Kidney (tissue), 14 donors: ENCODE data around the gene STAMBPL1. TPM values are rescaled to one million over a fixed set of nuclear protein-coding genes. Genes with fewer than 3 reads are reported as not detected.
A peak's percentile ranks its signal among the peaks of the same experiment; 100 is the strongest.

Source experiments
- DNase-seq, 5 donors: peaks; one replicate each; pipeline ENCODE4 v3.0.0-alpha.2; 2013 to 2020
- FAIRE-seq: peaks from 2 replicates; lab custom pipeline; 2012; peaks lifted over from hg19 to GRCh38; lab: Jason Lieb, UNC
- H3K27ac ChIP-seq, 2 donors: one replicate each; pipeline ENCODE4 v1.7.0; 2013; ENCODE audit warnings: low read depth in 2 of 2, low read length in 2 of 2, inconsistent platforms in 1 of 2
- H3K27me3 ChIP-seq: one replicate; pipeline ENCODE4 v1.7.1; 2013; ENCODE audit warnings: low read length, inconsistent platforms; ENCODE audit not compliant: control insufficient read depth, insufficient read depth
- H3K36me3 ChIP-seq, 3 donors: one replicate each; pipeline versions ENCODE4 v1.7.0 to v1.7.1; 2013; ENCODE audit warnings: low read length in 3 of 3, control low read depth in 1 of 3, inconsistent platforms in 1 of 3; ENCODE audit not compliant: insufficient read depth in 3 of 3, control insufficient read depth in 2 of 3
- H3K4me1 ChIP-seq, 3 donors: one replicate each; pipeline versions ENCODE4 v1.7.0 to v1.7.1; 2013; ENCODE audit warnings: low read length in 3 of 3, inconsistent platforms in 1 of 3, low read depth in 1 of 3; ENCODE audit not compliant: control insufficient read depth in 2 of 3, insufficient read depth in 2 of 3
- H3K4me3 ChIP-seq, 3 donors: one replicate each; pipeline versions ENCODE4 v1.7.0 to v1.8.1; 2013; ENCODE audit warnings: low read length in 3 of 3, control low read depth in 1 of 3, inconsistent platforms in 1 of 3
- H3K9ac ChIP-seq, 3 donors: one replicate each; pipeline versions ENCODE4 v1.7.0 to v1.7.1; 2013; ENCODE audit warnings: low read length in 3 of 3, control low read depth in 1 of 3, inconsistent platforms in 1 of 3
- H3K9me3 ChIP-seq, 3 donors: one replicate each; pipeline versions ENCODE4 v1.7.0 to v1.7.1; 2013; ENCODE audit warnings: low read length in 3 of 3, control low read depth in 1 of 3, inconsistent platforms in 1 of 3; ENCODE audit not compliant: control insufficient read depth in 2 of 3, insufficient read depth in 1 of 3
- intact Hi-C: fragments of 100-400 bp; cut with DNase I; formaldehyde crosslinking; loops from one replicate; pipeline ENCODE4 v1.11.1; 2022
- polyA plus RNA-seq: library from polyadenylated mRNA; stranded (reverse); fragments of 350-450 nt; fragmentation: Illumina TruSeq; extraction: RNeasy Lipid Tissue Mini Kit (QIAGEN cat#74804); gene quantifications from one replicate; pipeline ENCODE4 v1.2.3, GENCODE V29; 2014; ENCODE audit warnings: low read depth, low replicate concordance; ENCODE audit not compliant: insufficient read depth
- total RNA-seq: library from RNA; stranded (reverse); fragmentation: NEBNext Ultra II Directional; extraction: Animal tissue kit (Norgen Biotek cat#: 25700); gene quantifications from one replicate; pipeline ENCODE4 v1.2.1, GENCODE V29; 2021
- TF ChIP-seq, protein P1 (sequence below): IDR thresholded peaks from 3 replicates; pipeline ENCODE4 v1.5.1; 2012; ENCODE audit warnings: mild to moderate bottlenecking, moderate library complexity, borderline replicate concordance; ENCODE audit not compliant: insufficient read depth; ENCODE audit errors: extremely low read depth
- donor health status: control.
- donor health status: control.
- donor health status: control.
- donor health status: control.
- donor health status: control.
- donor health status: DM: yes; HTN: yes; CAD: no.
- donor health status: Normal renal cell carcinoma (clear cell type).

Gene STAMBPL1
- total and polyA plus RNA-seq, 2 donors from 2014 or later, result 3.0 to 6.9 TPM

DNA sequence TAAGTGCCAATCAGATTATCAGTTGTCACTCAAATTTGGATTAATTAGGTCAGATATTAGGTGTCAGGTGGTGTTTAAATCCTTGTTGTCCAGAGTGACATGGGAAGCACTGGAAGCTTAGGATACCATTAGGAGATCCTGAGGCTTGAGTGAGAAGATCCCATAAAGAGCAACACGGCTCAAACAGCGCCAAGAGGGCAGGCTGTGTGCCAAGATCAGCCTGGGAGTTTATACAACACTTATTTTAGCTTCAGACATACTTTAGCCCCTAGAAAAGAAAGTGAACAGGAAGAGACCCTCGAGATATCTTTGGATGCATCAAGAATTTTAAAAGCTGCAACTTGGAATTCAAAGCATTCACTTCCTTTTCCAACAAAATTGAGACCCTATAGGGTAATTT is 86.8 kb downstream of the STAMBPL1 start:
- no peak overlapping the region for H3K27ac ChIP-seq
- no peaks in the 10 kb centered on the region for H3K36me3 ChIP-seq
- intact Hi-C loops, result no loop called here
- TF ChIP-seq, protein P1, sequence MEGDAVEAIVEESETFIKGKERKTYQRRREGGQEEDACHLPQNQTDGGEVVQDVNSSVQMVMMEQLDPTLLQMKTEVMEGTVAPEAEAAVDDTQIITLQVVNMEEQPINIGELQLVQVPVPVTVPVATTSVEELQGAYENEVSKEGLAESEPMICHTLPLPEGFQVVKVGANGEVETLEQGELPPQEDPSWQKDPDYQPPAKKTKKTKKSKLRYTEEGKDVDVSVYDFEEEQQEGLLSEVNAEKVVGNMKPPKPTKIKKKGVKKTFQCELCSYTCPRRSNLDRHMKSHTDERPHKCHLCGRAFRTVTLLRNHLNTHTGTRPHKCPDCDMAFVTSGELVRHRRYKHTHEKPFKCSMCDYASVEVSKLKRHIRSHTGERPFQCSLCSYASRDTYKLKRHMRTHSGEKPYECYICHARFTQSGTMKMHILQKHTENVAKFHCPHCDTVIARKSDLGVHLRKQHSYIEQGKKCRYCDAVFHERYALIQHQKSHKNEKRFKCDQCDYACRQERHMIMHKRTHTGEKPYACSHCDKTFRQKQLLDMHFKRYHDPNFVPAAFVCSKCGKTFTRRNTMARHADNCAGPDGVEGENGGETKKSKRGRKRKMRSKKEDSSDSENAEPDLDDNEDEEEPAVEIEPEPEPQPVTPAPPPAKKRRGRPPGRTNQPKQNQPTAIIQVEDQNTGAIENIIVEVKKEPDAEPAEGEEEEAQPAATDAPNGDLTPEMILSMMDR, result no peak
- DNase-seq, result no peak
- no peak for FAIRE-seq
- no peak overlapping the region for H3K9ac ChIP-seq
- H3K4me1 ChIP-seq, result peaks cover 0 to 2% (median 0%) of the 10 kb centered on the region in 3 donors
- H3K9me3 ChIP-seq, result no peaks in the 10 kb centered on the region
- no peaks in the 10 kb centered on the region for H3K27me3 ChIP-seq
- no peak overlapping the region for H3K4me3 ChIP-seq

DNA sequence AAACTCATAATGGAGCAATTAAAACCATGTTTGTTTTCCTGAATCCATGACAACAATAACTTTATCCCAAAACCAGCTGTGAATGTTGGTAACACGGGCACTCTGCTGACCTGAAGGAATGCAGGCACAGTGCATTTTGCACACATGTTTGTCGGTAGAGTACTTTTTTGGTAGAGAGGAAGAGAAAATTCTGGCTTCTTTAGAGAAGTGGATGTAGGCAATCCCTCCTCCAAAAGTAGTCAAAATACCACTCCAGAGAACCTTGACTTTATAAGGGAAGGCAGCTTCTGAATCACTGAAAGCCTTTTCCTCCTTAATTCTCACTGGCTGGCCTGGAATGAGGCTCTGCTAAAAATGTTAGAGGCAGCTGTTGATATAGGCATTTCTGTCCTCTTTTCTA is 88.3 kb downstream of the STAMBPL1 start:
- no peaks in the 10 kb centered on the region for H3K27me3 ChIP-seq
- H3K27ac ChIP-seq, result no peak overlapping the region
- H3K9me3 ChIP-seq, result no peaks in the 10 kb centered on the region
- no peak overlapping the region for H3K4me3 ChIP-seq
- DNase-seq (no peak), FAIRE-seq (no peak)
- no peaks in the 10 kb centered on the region for H3K36me3 ChIP-seq
- intact Hi-C loops, result no loop called here
- TF ChIP-seq, protein P1, result no peak
- no peak overlapping the region for H3K9ac ChIP-seq
- peaks cover 0 to 2% (median 0%) of the 10 kb centered on the region in 3 donors for H3K4me1 ChIP-seq

DNA sequence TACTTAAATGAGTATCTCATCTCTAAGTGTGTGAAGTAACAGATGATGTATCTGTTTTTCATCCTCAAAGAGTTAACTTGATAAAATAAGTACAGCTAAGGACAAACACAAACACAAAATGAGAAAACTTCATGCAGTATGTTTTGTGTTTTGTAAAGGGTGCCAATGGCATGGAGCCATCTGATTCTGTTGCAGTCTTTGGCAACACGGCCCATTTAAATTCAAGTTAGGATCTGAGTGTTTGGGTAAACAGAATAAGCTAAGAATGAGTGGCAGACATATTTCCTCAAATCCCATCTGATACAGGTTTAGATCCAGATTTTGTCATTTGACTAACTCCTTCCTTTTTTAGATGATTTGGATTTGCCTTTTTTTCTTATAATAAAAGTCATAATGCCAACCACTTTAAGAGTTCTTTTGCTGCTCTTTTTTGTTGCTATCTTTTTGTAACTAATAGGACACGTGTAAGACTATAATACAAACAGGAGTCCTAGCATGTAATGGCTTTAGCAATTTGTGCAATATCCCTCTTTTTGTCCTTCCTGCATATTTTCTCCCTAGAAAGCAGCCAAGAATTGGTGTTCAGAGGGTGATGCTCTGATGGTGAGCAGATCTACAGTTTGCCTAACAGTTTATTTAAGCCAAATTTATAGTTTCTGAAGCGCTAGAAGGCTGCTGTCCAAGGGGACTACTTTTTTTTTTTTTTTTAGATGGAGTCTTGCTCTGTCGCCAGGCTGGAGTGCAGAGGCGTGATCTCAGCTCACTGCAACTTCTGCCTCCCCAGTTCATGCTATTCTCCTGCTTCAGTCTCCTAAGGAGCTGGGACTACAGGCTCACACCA is 91.4 kb downstream of the STAMBPL1 start:
- Histone ChIP-seq H3K9me3 (no peaks in the 10 kb centered on the region), H3K27me3 (no peaks in the 10 kb centered on the region), H3K4me3 (no peak overlapping the region), H3K27ac (peak overlapping the region in 1 of 2 donors; percentile 1), H3K9ac (no peak overlapping the region), H3K4me1 (peaks cover 0 to 4% (median 0%) of the 10 kb centered on the region in 3 donors), H3K36me3 (no peaks in the 10 kb centered on the region)
- DNase-seq (no peak), FAIRE-seq (no peak)
- intact Hi-C loops, result no loop called here
- TF ChIP-seq, protein P1, result no peak

Other genes with a start within 250 kb of the STAMBPL1 start
- gene LIPF, start 215.8 kb upstream of the STAMBPL1 start, total RNA-seq, result not detected
- gene LIPF, start 215.8 kb upstream of the STAMBPL1 start, polyA plus RNA-seq, result not detected
- not detected for gene LIPK, start 174.0 kb upstream of the STAMBPL1 start, total RNA-seq
- gene LIPK, start 174.0 kb upstream of the STAMBPL1 start, polyA plus RNA-seq, result not detected
- gene LIPN, start 120.2 kb upstream of the STAMBPL1 start, total RNA-seq, result 0.41 TPM
- gene LIPN, start 120.2 kb upstream of the STAMBPL1 start, polyA plus RNA-seq, result not detected
- not detected for gene LIPM, start 77.5 kb upstream of the STAMBPL1 start, total RNA-seq
- not detected for gene LIPM, start 77.5 kb upstream of the STAMBPL1 start, polyA plus RNA-seq
- 3.6 TPM for gene ANKRD22, start 28.4 kb upstream of the STAMBPL1 start, total RNA-seq
- 6.5 TPM for gene ANKRD22, start 28.4 kb upstream of the STAMBPL1 start, polyA plus RNA-seq
- 471 TPM for gene ACTA2, start 72.5 kb downstream of the STAMBPL1 start, total RNA-seq
- gene ACTA2, start 72.5 kb downstream of the STAMBPL1 start, polyA plus RNA-seq, result 378 TPM
- 45.2 TPM for gene FAS, start 110.6 kb downstream of the STAMBPL1 start, total RNA-seq
- gene FAS, start 110.6 kb downstream of the STAMBPL1 start, polyA plus RNA-seq, result 6.5 TPM